ENCODE results near the gene EZH1. TPM values are rescaled to one million over a fixed set of nuclear protein-coding genes. Genes with fewer than 3 reads are reported as not detected.
A peak's percentile ranks its signal among the peaks of the same experiment; 100 is the strongest.

The EZH1 gene
- total RNA-seq, 1 donor from 2014 or later = 58.4 TPM

- Histone ChIP-seq H3K4me3 (no peak overlapping the region), H3K9me3 (no peaks in the 10 kb centered on the region), H3K27ac (no peak overlapping the region), H3K4me1 (peaks cover 4% of the 10 kb centered on the region), H3K27me3 (peaks cover 61% of the 10 kb centered on the region), H3K36me3 (peaks cover 3% of the 10 kb centered on the region)
- peak; percentile 28 for ATAC-seq
- DNase-seq = no peak
- TF ChIP-seq CTCF (IDR thresholded peaks at IDR 0.05) = no peak
- intact Hi-C loops (cut with DNase I) = no loop called here
These were observed 39.6 kb upstream of the EZH1 start for GRCh38 chr17:42784409-42784808.

- no peak for TF ChIP-seq CTCF (IDR thresholded peaks at IDR 0.05)
- Histone ChIP-seq H3K9me3 (no peaks in the 10 kb centered on the region), H3K27ac (no peak overlapping the region), H3K4me3 (no peak overlapping the region), H3K27me3 (peaks cover 61% of the 10 kb centered on the region), H3K36me3 (peaks cover 10% of the 10 kb centered on the region), H3K4me1 (peaks cover 4% of the 10 kb centered on the region)
- DNase-seq (no peak), ATAC-seq (no peak)
- intact Hi-C loops (cut with DNase I) = no loop called here
These were observed 38.9 kb upstream of the EZH1 start for GRCh38 chr17:42783791-42784138.

GRCh38 chr17:42783062-42783790, 38.4 kb upstream of the EZH1 start:
- peaks cover 4% of the 10 kb centered on the region for H3K4me1 ChIP-seq
- peaks cover 60% of the 10 kb centered on the region for H3K27me3 ChIP-seq
- H3K9me3 ChIP-seq = no peaks in the 10 kb centered on the region
- no peak overlapping the region for H3K27ac ChIP-seq
- TF ChIP-seq CTCF (IDR thresholded peaks at IDR 0.05) = no peak
- no peak overlapping the region for H3K4me3 ChIP-seq
- ATAC-seq (no peak), DNase-seq (no peak)
- peaks cover 15% of the 10 kb centered on the region for H3K36me3 ChIP-seq
- intact Hi-C loops (cut with DNase I) = no loop called here

GRCh38 chr17:42782166-42783061, 37.6 kb upstream of the EZH1 start:
- DNase-seq (no peak), ATAC-seq (no peak)
- Histone ChIP-seq H3K4me3 (no peak overlapping the region), H3K36me3 (peaks cover 23% of the 10 kb centered on the region), H3K27me3 (peaks cover 52% of the 10 kb centered on the region), H3K9me3 (no peaks in the 10 kb centered on the region), H3K27ac (no peak overlapping the region), H3K4me1 (peaks cover 4% of the 10 kb centered on the region)
- intact Hi-C loops (cut with DNase I) = no loop called here
- no peak for TF ChIP-seq CTCF (IDR thresholded peaks at IDR 0.05)

GRCh38 chr17:42781639-42782165, 36.9 kb upstream of the EZH1 start:
- Histone ChIP-seq H3K4me3 (no peak overlapping the region), H3K9me3 (no peaks in the 10 kb centered on the region), H3K27ac (no peak overlapping the region), H3K4me1 (peaks cover 4% of the 10 kb centered on the region), H3K36me3 (peaks cover 30% of the 10 kb centered on the region), H3K27me3 (peaks cover 52% of the 10 kb centered on the region)
- TF ChIP-seq CTCF (IDR thresholded peaks at IDR 0.05) = no peak
- intact Hi-C loops (cut with DNase I) = no loop called here
- DNase-seq (no peak), ATAC-seq (no peak)

Measured in upper lobe of right lung (tissue), 1 donor.